Lower leg skin (tissue), 3 donors: ENCODE results near the gene PYGB.

ENCODE experiments used
- POLR2A ChIP-seq, 2 donors: fragments of 450-650 bp; IDR thresholded peaks; one replicate each; pipeline ENCODE4 v1.6.1; 2016 to 2017; ENCODE audit warnings: antibody characterized with exemption in 2 of 2, mild to moderate bottlenecking in 1 of 2, moderate library complexity in 1 of 2
- TF ChIP-seq, protein P1 (sequence below), 3 donors: fragments of 450-650 bp; IDR thresholded peaks; one replicate each; pipeline ENCODE4 v1.5.1; 2016; ENCODE audit warnings: antibody characterized with exemption in 3 of 3, mild to moderate bottlenecking in 3 of 3, moderate library complexity in 2 of 3

DNA sequence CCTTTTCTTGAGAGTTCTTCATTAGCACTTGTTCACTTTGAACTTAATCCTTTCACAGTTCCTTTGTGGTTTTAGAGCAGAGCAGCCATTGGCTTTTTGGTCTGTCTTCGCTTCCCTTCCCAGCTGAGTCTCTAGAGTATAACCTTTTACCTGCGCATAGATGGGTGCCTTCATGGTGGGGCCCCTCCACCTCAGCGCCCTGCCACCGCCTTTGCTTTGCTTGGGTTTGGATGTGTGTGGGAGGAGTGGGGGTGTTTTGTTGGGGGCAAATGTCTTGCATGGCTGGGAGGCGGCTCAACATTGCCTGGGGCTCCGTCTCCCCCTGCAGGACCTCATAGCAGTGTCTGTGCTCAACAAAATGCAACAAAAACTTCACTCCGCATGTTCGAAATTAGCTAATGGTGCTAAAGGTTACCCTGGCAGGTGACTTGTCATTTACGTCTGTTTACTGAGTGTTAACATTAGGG, 11.9 kb downstream of the PYGB start:
- TF ChIP-seq, protein P1, sequence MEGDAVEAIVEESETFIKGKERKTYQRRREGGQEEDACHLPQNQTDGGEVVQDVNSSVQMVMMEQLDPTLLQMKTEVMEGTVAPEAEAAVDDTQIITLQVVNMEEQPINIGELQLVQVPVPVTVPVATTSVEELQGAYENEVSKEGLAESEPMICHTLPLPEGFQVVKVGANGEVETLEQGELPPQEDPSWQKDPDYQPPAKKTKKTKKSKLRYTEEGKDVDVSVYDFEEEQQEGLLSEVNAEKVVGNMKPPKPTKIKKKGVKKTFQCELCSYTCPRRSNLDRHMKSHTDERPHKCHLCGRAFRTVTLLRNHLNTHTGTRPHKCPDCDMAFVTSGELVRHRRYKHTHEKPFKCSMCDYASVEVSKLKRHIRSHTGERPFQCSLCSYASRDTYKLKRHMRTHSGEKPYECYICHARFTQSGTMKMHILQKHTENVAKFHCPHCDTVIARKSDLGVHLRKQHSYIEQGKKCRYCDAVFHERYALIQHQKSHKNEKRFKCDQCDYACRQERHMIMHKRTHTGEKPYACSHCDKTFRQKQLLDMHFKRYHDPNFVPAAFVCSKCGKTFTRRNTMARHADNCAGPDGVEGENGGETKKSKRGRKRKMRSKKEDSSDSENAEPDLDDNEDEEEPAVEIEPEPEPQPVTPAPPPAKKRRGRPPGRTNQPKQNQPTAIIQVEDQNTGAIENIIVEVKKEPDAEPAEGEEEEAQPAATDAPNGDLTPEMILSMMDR (IDR thresholded peaks at IDR 0.05) = no peak
- TF ChIP-seq POLR2A (IDR thresholded peaks at IDR 0.05) = no peak
